ENCODE measurements around the gene NEMP2.

NEMP2 gene

GRCh38 chr2:190534310-190535120 lies at the start of gene NEMP2:
Gene NEMP2, minus strand, starts transcription at chr2:190534722. Its CDS starts 67 bp downstream, at chr2:190534655.
- Histone ChIP-seq H3K9me3 (ENCODE audit: control insufficient read depth, insufficient read depth, low read length) (peaks cover 17% of the 10 kb centered on the region), H3K4me3 (ENCODE audit: low read depth, low read length) (peak within 1 kb of the TSS; percentile 67), H3K36me3 (ENCODE audit: control insufficient read depth, insufficient read depth, low read length) (no peaks in the 10 kb centered on the region), H3K27me3 (ENCODE audit: control insufficient read depth, insufficient read depth, low read length) (no peaks in the 10 kb centered on the region), H3K4me1 (ENCODE audit: control insufficient read depth, insufficient read depth, low read length) (peaks cover 22% of the 10 kb centered on the region), H3K9ac (ENCODE audit: low read depth, low read length) (peak within 1 kb of the TSS; percentile 89), H3K27ac (ENCODE audit: low read depth, low read length) (peak within 1 kb of the TSS; percentile 98)

GRCh38 chr2:190583507-190584337 lies 49.2 kb upstream of the NEMP2 start:
- no peak overlapping the region for H3K4me3 ChIP-seq (ENCODE audit: low read depth, low read length)

GRCh38 chr2:190582736-190583506 lies 48.4 kb upstream of the NEMP2 start:
- no peaks in the 10 kb centered on the region for H3K4me1 ChIP-seq (ENCODE audit: control insufficient read depth, insufficient read depth, low read length)
- H3K4me3 ChIP-seq (ENCODE audit: low read depth, low read length): no peak overlapping the region
- H3K9ac ChIP-seq (ENCODE audit: low read depth, low read length): no peak overlapping the region
- H3K9me3 ChIP-seq (ENCODE audit: control insufficient read depth, insufficient read depth, low read length): no peaks in the 10 kb centered on the region
- H3K36me3 ChIP-seq (ENCODE audit: control insufficient read depth, insufficient read depth, low read length): no peaks in the 10 kb centered on the region
- no peaks in the 10 kb centered on the region for H3K27me3 ChIP-seq (ENCODE audit: control insufficient read depth, insufficient read depth, low read length)
- no peak overlapping the region for H3K27ac ChIP-seq (ENCODE audit: low read depth, low read length)

More at GRCh38 chr2:190583507-190584337, 49.2 kb upstream of the NEMP2 start:
- H3K4me1 ChIP-seq (ENCODE audit: control insufficient read depth, insufficient read depth, low read length): no peaks in the 10 kb centered on the region
- no peak overlapping the region for H3K9ac ChIP-seq (ENCODE audit: low read depth, low read length)
- H3K27me3 ChIP-seq (ENCODE audit: control insufficient read depth, insufficient read depth, low read length): no peaks in the 10 kb centered on the region
- H3K36me3 ChIP-seq (ENCODE audit: control insufficient read depth, insufficient read depth, low read length): no peaks in the 10 kb centered on the region
- H3K9me3 ChIP-seq (ENCODE audit: control insufficient read depth, insufficient read depth, low read length): no peaks in the 10 kb centered on the region
- H3K27ac ChIP-seq (ENCODE audit: low read depth, low read length): no peak overlapping the region

GRCh38 chr2:190582019-190582418 lies 47.5 kb upstream of the NEMP2 start:
- H3K9me3 ChIP-seq (ENCODE audit: control insufficient read depth, insufficient read depth, low read length): no peaks in the 10 kb centered on the region
- no peak overlapping the region for H3K27ac ChIP-seq (ENCODE audit: low read depth, low read length)
- H3K9ac ChIP-seq (ENCODE audit: low read depth, low read length): no peak overlapping the region
- H3K4me3 ChIP-seq (ENCODE audit: low read depth, low read length): no peak overlapping the region
- H3K27me3 ChIP-seq (ENCODE audit: control insufficient read depth, insufficient read depth, low read length): no peaks in the 10 kb centered on the region
- H3K4me1 ChIP-seq (ENCODE audit: control insufficient read depth, insufficient read depth, low read length): no peaks in the 10 kb centered on the region
- H3K36me3 ChIP-seq (ENCODE audit: control insufficient read depth, insufficient read depth, low read length): no peaks in the 10 kb centered on the region

- no peaks in the 10 kb centered on the region for H3K9me3 ChIP-seq (ENCODE audit: control insufficient read depth, insufficient read depth, low read length)
- H3K27ac ChIP-seq (ENCODE audit: low read depth, low read length): no peak overlapping the region
- no peak overlapping the region for H3K9ac ChIP-seq (ENCODE audit: low read depth, low read length)
- H3K36me3 ChIP-seq (ENCODE audit: control insufficient read depth, insufficient read depth, low read length): no peaks in the 10 kb centered on the region
- no peaks in the 10 kb centered on the region for H3K27me3 ChIP-seq (ENCODE audit: control insufficient read depth, insufficient read depth, low read length)
- H3K4me3 ChIP-seq (ENCODE audit: low read depth, low read length): no peak overlapping the region
- no peaks in the 10 kb centered on the region for H3K4me1 ChIP-seq (ENCODE audit: control insufficient read depth, insufficient read depth, low read length)
Observed at GRCh38 chr2:190579915-190580846, 45.7 kb upstream of the NEMP2 start.

- no peaks in the 10 kb centered on the region for H3K36me3 ChIP-seq (ENCODE audit: control insufficient read depth, insufficient read depth, low read length)
- no peaks in the 10 kb centered on the region for H3K27me3 ChIP-seq (ENCODE audit: control insufficient read depth, insufficient read depth, low read length)
- no peak overlapping the region for H3K9ac ChIP-seq (ENCODE audit: low read depth, low read length)
- no peak overlapping the region for H3K27ac ChIP-seq (ENCODE audit: low read depth, low read length)
- H3K9me3 ChIP-seq (ENCODE audit: control insufficient read depth, insufficient read depth, low read length): no peaks in the 10 kb centered on the region
- no peaks in the 10 kb centered on the region for H3K4me1 ChIP-seq (ENCODE audit: control insufficient read depth, insufficient read depth, low read length)
- no peak overlapping the region for H3K4me3 ChIP-seq (ENCODE audit: low read depth, low read length)
Observed at GRCh38 chr2:190579058-190579410, 44.5 kb upstream of the NEMP2 start.

- Histone ChIP-seq H3K27me3 (ENCODE audit: control insufficient read depth, insufficient read depth, low read length) (no peaks in the 10 kb centered on the region), H3K4me1 (ENCODE audit: control insufficient read depth, insufficient read depth, low read length) (no peaks in the 10 kb centered on the region), H3K27ac (ENCODE audit: low read depth, low read length) (no peak overlapping the region), H3K4me3 (ENCODE audit: low read depth, low read length) (no peak overlapping the region), H3K9me3 (ENCODE audit: control insufficient read depth, insufficient read depth, low read length) (no peaks in the 10 kb centered on the region), H3K36me3 (ENCODE audit: control insufficient read depth, insufficient read depth, low read length) (no peaks in the 10 kb centered on the region), H3K9ac (ENCODE audit: low read depth, low read length) (no peak overlapping the region)
Observed at GRCh38 chr2:190578158-190579057, 43.9 kb upstream of the NEMP2 start.

- Histone ChIP-seq H3K4me3 (ENCODE audit: low read depth, low read length) (no peak overlapping the region), H3K9me3 (ENCODE audit: control insufficient read depth, insufficient read depth, low read length) (no peaks in the 10 kb centered on the region), H3K27ac (ENCODE audit: low read depth, low read length) (no peak overlapping the region), H3K27me3 (ENCODE audit: control insufficient read depth, insufficient read depth, low read length) (no peaks in the 10 kb centered on the region), H3K36me3 (ENCODE audit: control insufficient read depth, insufficient read depth, low read length) (no peaks in the 10 kb centered on the region), H3K9ac (ENCODE audit: low read depth, low read length) (no peak overlapping the region), H3K4me1 (ENCODE audit: control insufficient read depth, insufficient read depth, low read length) (no peaks in the 10 kb centered on the region)
Observed at GRCh38 chr2:190576573-190576972, 42.1 kb upstream of the NEMP2 start.

GRCh38 chr2:190575263-190575662 lies 40.7 kb upstream of the NEMP2 start:
- Histone ChIP-seq H3K9me3 (ENCODE audit: control insufficient read depth, insufficient read depth, low read length) (no peaks in the 10 kb centered on the region), H3K4me1 (ENCODE audit: control insufficient read depth, insufficient read depth, low read length) (no peaks in the 10 kb centered on the region), H3K4me3 (ENCODE audit: low read depth, low read length) (no peak overlapping the region), H3K27me3 (ENCODE audit: control insufficient read depth, insufficient read depth, low read length) (no peaks in the 10 kb centered on the region), H3K36me3 (ENCODE audit: control insufficient read depth, insufficient read depth, low read length) (no peaks in the 10 kb centered on the region), H3K27ac (ENCODE audit: low read depth, low read length) (no peak overlapping the region), H3K9ac (ENCODE audit: low read depth, low read length) (no peak overlapping the region)

Data from HUES48 (cell line).